Liver (tissue), 9 donors: ENCODE results near the gene ANAPC7. TPM values are rescaled to one million over a fixed set of nuclear protein-coding genes. Genes with fewer than 3 reads are reported as not detected.

Experiments used
- DNase-seq: peaks from one replicate; pipeline ENCODE4 v3.0.0-alpha.2; 2017; ENCODE audit warnings: low spot score
- H3K27ac ChIP-seq, 2 donors: one replicate each; pipeline ENCODE4 v1.7.0; 2013; ENCODE audit warnings: inconsistent platforms in 2 of 2, low read length in 2 of 2, control low read depth in 1 of 2, low read depth in 1 of 2, mild to moderate bottlenecking in 1 of 2
- H3K27me3 ChIP-seq, 4 donors: one replicate each; pipeline versions ENCODE4 v1.6.1 to v1.7.0; 2013; ENCODE audit warnings: low read length in 3 of 4, inconsistent platforms in 1 of 4, mild to moderate bottlenecking in 1 of 4, moderate library complexity in 1 of 4; ENCODE audit not compliant: control insufficient read depth in 4 of 4, insufficient read depth in 4 of 4
- H3K36me3 ChIP-seq, 4 donors: one replicate each; pipeline versions ENCODE4 v1.6.1 to v1.7.0; 2013; ENCODE audit warnings: low read length in 3 of 4, mild to moderate bottlenecking in 3 of 4, low read depth in 1 of 4, moderate library complexity in 1 of 4; ENCODE audit not compliant: control insufficient read depth in 4 of 4, insufficient read depth in 3 of 4
- H3K4me1 ChIP-seq, 4 donors: one replicate each; pipeline versions ENCODE4 v1.6.1 to v1.7.0; 2013; ENCODE audit warnings: low read length in 3 of 4, mild to moderate bottlenecking in 3 of 4, moderate library complexity in 1 of 4; ENCODE audit not compliant: control insufficient read depth in 4 of 4, insufficient read depth in 4 of 4
- H3K4me3 ChIP-seq, 3 donors: one replicate each; pipeline versions ENCODE4 v1.6.1 to v1.7.0; 2013; ENCODE audit warnings: low read length in 3 of 3, control low read depth in 1 of 3, low read depth in 1 of 3, mild to moderate bottlenecking in 1 of 3
- H3K9ac ChIP-seq, 2 donors: one replicate each; pipeline ENCODE4 v1.7.0; 2013; ENCODE audit warnings: low read length in 2 of 2, mild to moderate bottlenecking in 2 of 2, moderate library complexity in 2 of 2, control low read depth in 1 of 2, low read depth in 1 of 2
- H3K9me3 ChIP-seq, 4 donors: one replicate each; pipeline versions ENCODE4 v1.6.1 to v1.7.0; 2013; ENCODE audit warnings: low read length in 3 of 4; ENCODE audit not compliant: control insufficient read depth in 4 of 4
- ATF3 ChIP-seq: IDR thresholded peaks from 2 replicates; pipeline ENCODE4 v1.6.1; 2016; ENCODE audit warnings: antibody characterized with exemption
- CTCF ChIP-seq: fragments of 150-350 bp; IDR thresholded peaks from 2 replicates; pipeline ENCODE4 v1.5.1; 2017; ENCODE audit warnings: improper control_type of control experiment, low read depth, low read length; ENCODE audit not compliant: missing input control
- EGR1 ChIP-seq, 2 donors: IDR thresholded peaks; 2 replicates each; pipeline ENCODE4 v1.6.1; 2016 to 2018; ENCODE audit warnings: antibody characterized with exemption in 2 of 2, low read depth in 2 of 2
- FOXA1 ChIP-seq: IDR thresholded peaks from 2 replicates; pipeline ENCODE4 v1.6.1; 2016; ENCODE audit warnings: antibody characterized with exemption
- FOXA2 ChIP-seq: IDR thresholded peaks from 2 replicates; pipeline ENCODE4 v1.6.1; 2016; ENCODE audit warnings: antibody characterized with exemption
- HNF4A ChIP-seq, 2 donors: conservative IDR thresholded peaks; 2 replicates each; pipeline ENCODE4 v1.6.1; 2016; ENCODE audit warnings: antibody characterized with exemption in 2 of 2, mild to moderate bottlenecking in 2 of 2
- HNF4G ChIP-seq: IDR thresholded peaks from 2 replicates; pipeline ENCODE4 v1.6.1; 2016; ENCODE audit warnings: antibody characterized with exemption
- JUND ChIP-seq, 2 donors: IDR thresholded peaks; 2 replicates each; pipeline ENCODE4 v1.6.1; 2016; ENCODE audit warnings: antibody characterized with exemption in 2 of 2
- MAX ChIP-seq: IDR thresholded peaks from 2 replicates; pipeline ENCODE4 v1.6.1; 2016; ENCODE audit warnings: antibody characterized with exemption
- RAD21 ChIP-seq, 2 donors: IDR thresholded peaks; 2 replicates each; pipeline ENCODE4 v1.6.1; 2016; ENCODE audit warnings: antibody characterized with exemption in 2 of 2, mild to moderate bottlenecking in 2 of 2
- REST ChIP-seq: IDR thresholded peaks from 2 replicates; pipeline ENCODE4 v1.6.1; 2016; ENCODE audit warnings: antibody characterized with exemption, mild to moderate bottlenecking
- RXRA ChIP-seq, 2 donors: IDR thresholded peaks; 2 replicates each; pipeline ENCODE4 v1.6.1; 2017 to 2018; ENCODE audit warnings: antibody characterized with exemption in 2 of 2, mild to moderate bottlenecking in 1 of 2
- SP1 ChIP-seq: IDR thresholded peaks from 2 replicates; pipeline ENCODE4 v1.6.1; 2018; ENCODE audit warnings: antibody characterized with exemption, mild to moderate bottlenecking
- TAF1 ChIP-seq: conservative IDR thresholded peaks from 2 replicates; pipeline ENCODE4 v1.6.1; 2016; ENCODE audit warnings: antibody characterized with exemption, mild to moderate bottlenecking
- YY1 ChIP-seq: IDR thresholded peaks from 2 replicates; pipeline ENCODE4 v1.6.1; 2016; ENCODE audit warnings: antibody characterized with exemption, mild to moderate bottlenecking
- ZBTB33 ChIP-seq: IDR thresholded peaks from 2 replicates; pipeline ENCODE4 v1.6.1; 2016; ENCODE audit warnings: antibody characterized with exemption
- WGBS: extraction: QIAGEN DNeasy Blood & Tissue Kit; methylation state at CpG from one replicate; pipeline ENCODE4 v1.1.7; 2013; 5-methylcytosine and 5-hydroxymethylcytosine counted together
- polyA plus RNA-seq, 2 donors: library from polyadenylated mRNA; stranded (reverse) in 1 of 2; unstranded in 1 of 2; fragments of 200-250 nt in 1 of 2; fragments of >200 nt in 1 of 2; fragmentation: Nextera tagmentation in 1 of 2; extraction: Ambion mirVana in 1 of 2; gene quantifications; one replicate each; pipeline versions ENCODE4 v1.2.1 to v1.2.3, GENCODE V29; 2013 to 2015
- total RNA-seq, 2 donors: library from RNA; depleted of rRNA; stranded (reverse); fragments of >200 nt; gene quantifications; one replicate each; pipeline ENCODE4 v1.2.3, GENCODE V29; 2014
- donor health status: healthy.
- donor health status: healthy.
- donor health status: healthy.
- donor health status: healthy.
- donor health status: healthy.

ANAPC7 gene
- total and polyA plus RNA-seq, 4 donors: 11.4 to 21.1 (median 16.3) TPM

- no peaks in the 10 kb centered on the region for H3K9me3 ChIP-seq
- H3K27me3 ChIP-seq: no peaks in the 10 kb centered on the region
- no peak overlapping the region for H3K9ac ChIP-seq
- no peak for TF ChIP-seq MAX
- no peak for TF ChIP-seq EGR1 (IDR thresholded peaks at IDR 0.05; ENCODE audit: low read depth in 2 of 2)
- TF ChIP-seq ATF3: no peak
- no peak for TF ChIP-seq HNF4G
- no peak for TF ChIP-seq YY1
- no peak for TF ChIP-seq ZBTB33
- no peak for TF ChIP-seq TAF1
- no peak for TF ChIP-seq SP1
- no peak for TF ChIP-seq JUND (IDR thresholded peaks at IDR 0.05)
- no peak for TF ChIP-seq FOXA2
- TF ChIP-seq RXRA (IDR thresholded peaks at IDR 0.05): no peak
- TF ChIP-seq CTCF: no peak
- TF ChIP-seq RAD21 (IDR thresholded peaks at IDR 0.05): no peak
- H3K4me1 ChIP-seq: no peaks in the 10 kb centered on the region
- H3K27ac ChIP-seq: no peak overlapping the region
- peaks cover 7 to 49% (median 37%) of the 10 kb centered on the region in 4 donors for H3K36me3 ChIP-seq
- H3K4me3 ChIP-seq: no peak overlapping the region
- WGBS: 96% methylated on average over 8 of the region's 8 CpGs
- no peak for DNase-seq
These were observed 52.4 kb downstream of the ANAPC7 start for GRCh38 chr12:110351119-110351518.

GRCh38 chr12:110349514-110350151 is 53.9 kb downstream of the ANAPC7 start:
- Histone ChIP-seq H3K27me3 (no peaks in the 10 kb centered on the region), H3K36me3 (peaks cover 15 to 64% (median 52%) of the 10 kb centered on the region in 4 donors), H3K27ac (no peak overlapping the region), H3K9me3 (no peaks in the 10 kb centered on the region), H3K4me3 (no peak overlapping the region), H3K9ac (no peak overlapping the region), H3K4me1 (no peaks in the 10 kb centered on the region)
- 75% methylated on average over 12 of the region's 12 CpGs for WGBS
- TF ChIP-seq EGR1 (IDR thresholded peaks at IDR 0.05; ENCODE audit: low read depth in 2 of 2): no peak
- TF ChIP-seq HNF4G: no peak
- no peak for TF ChIP-seq FOXA1
- no peak for TF ChIP-seq SP1
- no peak for TF ChIP-seq RAD21 (IDR thresholded peaks at IDR 0.05)
- TF ChIP-seq HNF4A (conservative IDR thresholded peaks at IDR 0.05): no peak
- no peak for TF ChIP-seq CTCF
- TF ChIP-seq FOXA2: no peak
- TF ChIP-seq TAF1: no peak
- TF ChIP-seq ZBTB33: no peak
- no peak for TF ChIP-seq YY1
- no peak for TF ChIP-seq MAX
- TF ChIP-seq JUND (IDR thresholded peaks at IDR 0.05): no peak
- TF ChIP-seq REST: no peak
- DNase-seq: no peak
